GM21367 (cell line): ENCODE results near the gene ADAM33.

Experiments
- ATAC-seq: cut with Tn5 transposase; IDR thresholded peaks from one replicate; pipeline ENCODE4 v1.9.1; 2021; ENCODE audit not compliant: unreplicated experiment

ADAM33 gene

GRCh38 chr20:3687655-3688054 is 5.8 kb upstream of the ADAM33 start:
- ATAC-seq, result no peak

- ATAC-seq, result no peak
These were observed 5.1 kb upstream of the ADAM33 start for GRCh38 chr20:3686867-3687321.

GRCh38 chr20:3686421-3686820 is 4.6 kb upstream of the ADAM33 start:
- no peak for ATAC-seq

- no peak for ATAC-seq
These were observed 3.5 kb upstream of the ADAM33 start for GRCh38 chr20:3685341-3685740.

- no peak for ATAC-seq
These were observed 369 bp downstream of the ADAM33 start for GRCh38 chr20:3681352-3681930.

GRCh38 chr20:3680701-3681351 is 984 bp downstream of the ADAM33 start:
- no peak for ATAC-seq

GRCh38 chr20:3679749-3680700 is 1.8 kb downstream of the ADAM33 start:
- ATAC-seq, result no peak

GRCh38 chr20:3678856-3679720 is 2.7 kb downstream of the ADAM33 start:
- no peak for ATAC-seq

- ATAC-seq, result no peak
These were observed 3.6 kb downstream of the ADAM33 start for GRCh38 chr20:3678198-3678597.

- ATAC-seq, result no peak
These were observed 4.1 kb downstream of the ADAM33 start for GRCh38 chr20:3677733-3678132.

- no peak for ATAC-seq
These were observed 6.6 kb downstream of the ADAM33 start for GRCh38 chr20:3674995-3675900.

GRCh38 chr20:3674447-3674846 is 7.4 kb downstream of the ADAM33 start:
- ATAC-seq, result no peak

- no peak for ATAC-seq
These were observed 8.4 kb downstream of the ADAM33 start for GRCh38 chr20:3673221-3674070.

GRCh38 chr20:3672547-3673171 is 9.2 kb downstream of the ADAM33 start:
- no peak for ATAC-seq

GRCh38 chr20:3671986-3672546 is 9.7 kb downstream of the ADAM33 start:
- no peak for ATAC-seq

GRCh38 chr20:3670945-3671344 is 10.9 kb downstream of the ADAM33 start:
- no peak for ATAC-seq

- ATAC-seq, result no peak
These were observed 11.3 kb downstream of the ADAM33 start for GRCh38 chr20:3670511-3670910.

GRCh38 chr20:3669710-3670367 is 12.0 kb downstream of the ADAM33 start:
- no peak for ATAC-seq
